DOHH2 (cell line): ENCODE measurements around the gene IMPG2.

Experiments used
- H3F3A ChIP-seq: fragments of 200-600 bp; sonication (generic), shearing (Covaris generic); 2 replicates; pipeline ENCODE4 v1.6.0; 2016; ENCODE audit warnings: antibody characterized with exemption, mild to moderate bottlenecking; ENCODE audit not compliant: control insufficient read depth, insufficient read depth
- H3K27ac ChIP-seq: fragments of 200-600 bp; sonication (generic); 2 replicates; pipeline ENCODE4 v1.5.1; 2014; ENCODE audit warnings: low read depth, mild to moderate bottlenecking, low read length, moderate library complexity
- H3K27me3 ChIP-seq: fragments of 200-600 bp; sonication (generic); 2 replicates; pipeline ENCODE4 v1.6.1; 2014; ENCODE audit warnings: mild to moderate bottlenecking, low read length, mixed read lengths; ENCODE audit not compliant: control insufficient read depth
- H3K36me3 ChIP-seq: fragments of 200-600 bp; sonication (generic); 2 replicates; pipeline ENCODE4 v1.6.1; 2014; ENCODE audit warnings: mild to moderate bottlenecking, low read length, moderate library complexity, mixed read lengths; ENCODE audit not compliant: control insufficient read depth
- H3K4me1 ChIP-seq: fragments of 200-600 bp; sonication (generic); 2 replicates; pipeline ENCODE4 v1.6.1; 2014; ENCODE audit warnings: mild to moderate bottlenecking, low read length, mixed read lengths; ENCODE audit not compliant: control insufficient read depth
- H3K4me2 ChIP-seq: fragments of 200-600 bp; sonication (generic); 2 replicates; pipeline ENCODE4 v1.6.0; 2014; ENCODE audit warnings: mild to moderate bottlenecking, low read length, moderate library complexity
- H3K4me3 ChIP-seq: fragments of 200-600 bp; sonication (generic); 2 replicates; pipeline ENCODE4 v1.5.1; 2014; ENCODE audit warnings: mild to moderate bottlenecking, low read length, mixed read lengths
- H3K79me2 ChIP-seq: fragments of 200-600 bp; sonication (generic); 2 replicates; pipeline ENCODE4 v1.6.1; 2014; ENCODE audit warnings: mild to moderate bottlenecking, low read length, mixed read lengths; ENCODE audit not compliant: control insufficient read depth
- H3K9me2 ChIP-seq: fragments of 200-600 bp; sonication (generic); replicated peaks from 2 replicates; pipeline ENCODE4 v1.6.1; 2014; ENCODE audit warnings: mild to moderate bottlenecking, low read length, mixed read lengths; ENCODE audit not compliant: control insufficient read depth
- H3K9me3 ChIP-seq: fragments of 200-600 bp; sonication (generic); 2 replicates; pipeline ENCODE4 v1.6.1; 2014; ENCODE audit warnings: antibody characterized with exemption, low read length, mixed read lengths; ENCODE audit not compliant: control insufficient read depth, insufficient read depth
- H4K20me1 ChIP-seq: fragments of 200-600 bp; sonication (generic); 2 replicates; pipeline ENCODE4 v1.6.0; 2014; ENCODE audit warnings: low read depth, mild to moderate bottlenecking, antibody characterized with exemption, low read length, moderate library complexity; ENCODE audit not compliant: control insufficient read depth, insufficient read depth
- CTCF ChIP-seq: fragments of 200-600 bp; sonication (generic); IDR thresholded peaks from one replicate; pipeline ENCODE4 v1.5.1; 2014; ENCODE audit warnings: antibody characterized with exemption, mild to moderate bottlenecking, low read depth, low read length; ENCODE audit not compliant: poor library complexity, severe bottlenecking
- EZH2phosphoT487 ChIP-seq: fragments of 200-600 bp; sonication (generic); IDR thresholded peaks from 2 replicates; pipeline ENCODE4 v1.6.1; 2017; ENCODE audit warnings: borderline replicate concordance, mild to moderate bottlenecking, antibody characterized with exemption, low read length, moderate library complexity, mixed read lengths

The IMPG2 gene

GRCh38 chr3:101182734-101183133 lies 137.6 kb downstream of the IMPG2 start:
- Histone ChIP-seq H3K9me3 (no peaks in the 10 kb centered on the region), H3K79me2 (no peaks in the 10 kb centered on the region), H3K27ac (no peak overlapping the region), H4K20me1 (no peaks in the 10 kb centered on the region), H3K4me2 (no peak overlapping the region), H3F3A (no peaks in the 10 kb centered on the region), H3K4me1 (no peaks in the 10 kb centered on the region), H3K36me3 (no peaks in the 10 kb centered on the region), H3K9me2 (no peaks in the 10 kb centered on the region), H3K4me3 (no peak overlapping the region), H3K27me3 (no peaks in the 10 kb centered on the region)
- TF ChIP-seq CTCF (no peak), EZH2phosphoT487 (no peak)

- Histone ChIP-seq H3F3A (no peaks in the 10 kb centered on the region), H3K9me3 (no peaks in the 10 kb centered on the region), H3K36me3 (no peaks in the 10 kb centered on the region), H3K79me2 (no peaks in the 10 kb centered on the region), H4K20me1 (no peaks in the 10 kb centered on the region), H3K4me2 (no peak overlapping the region), H3K27me3 (no peaks in the 10 kb centered on the region), H3K9me2 (no peaks in the 10 kb centered on the region), H3K27ac (no peak overlapping the region), H3K4me1 (no peaks in the 10 kb centered on the region), H3K4me3 (no peak overlapping the region)
- TF ChIP-seq CTCF = no peak
- no peak for TF ChIP-seq EZH2phosphoT487
These were observed 138.6 kb downstream of the IMPG2 start for GRCh38 chr3:101181801-101182200.

- Histone ChIP-seq H3K79me2 (no peaks in the 10 kb centered on the region), H3K4me2 (no peak overlapping the region), H3K27me3 (no peaks in the 10 kb centered on the region), H3K4me3 (no peak overlapping the region), H3K9me3 (no peaks in the 10 kb centered on the region), H3K4me1 (no peaks in the 10 kb centered on the region), H3K27ac (no peak overlapping the region), H3F3A (no peaks in the 10 kb centered on the region), H3K36me3 (no peaks in the 10 kb centered on the region), H3K9me2 (no peaks in the 10 kb centered on the region), H4K20me1 (no peaks in the 10 kb centered on the region)
- TF ChIP-seq EZH2phosphoT487 (no peak), CTCF (no peak)
These were observed 140.7 kb downstream of the IMPG2 start for GRCh38 chr3:101179637-101180036.

- Histone ChIP-seq H4K20me1 (no peaks in the 10 kb centered on the region), H3K9me3 (no peaks in the 10 kb centered on the region), H3K27ac (no peak overlapping the region), H3K27me3 (no peaks in the 10 kb centered on the region), H3F3A (no peaks in the 10 kb centered on the region), H3K9me2 (no peaks in the 10 kb centered on the region), H3K36me3 (no peaks in the 10 kb centered on the region), H3K79me2 (no peaks in the 10 kb centered on the region), H3K4me2 (no peak overlapping the region), H3K4me3 (no peak overlapping the region), H3K4me1 (no peaks in the 10 kb centered on the region)
- no peak for TF ChIP-seq CTCF
- TF ChIP-seq EZH2phosphoT487 = no peak
These were observed 142.8 kb downstream of the IMPG2 start for GRCh38 chr3:101177577-101177976.
